Upper lobe of left lung (tissue), 6 donors: ENCODE measurements around the gene SLC1A7. TPM values are rescaled to one million over a fixed set of nuclear protein-coding genes. Genes with fewer than 3 reads are reported as not detected.

Source experiments
- ATAC-seq, 2 donors: fragments of 200-7000 bp; cut with Tn5 transposase; one replicate each; pipeline ENCODE4 v1.9.1; 2022; ENCODE audit warnings: mild to moderate bottlenecking in 2 of 2, moderate library complexity in 2 of 2; ENCODE audit not compliant: low FRiP score in 2 of 2
- DNase-seq, 2 donors: peaks; one replicate each; pipeline ENCODE4 v3.0.0-alpha.2; 2019 to 2020
- H3K27ac ChIP-seq, 4 donors: fragments of 200-600 bp; sonication (generic); one replicate each; pipeline ENCODE4 v1.5.1; 2016 to 2019
- H3K27me3 ChIP-seq, 4 donors: fragments of 200-600 bp; sonication (generic); one replicate each; pipeline ENCODE4 v1.5.1; 2017 to 2019
- H3K36me3 ChIP-seq, 4 donors: fragments of 200-600 bp; sonication (generic); one replicate each; pipeline ENCODE4 v1.5.1; 2016 to 2019
- H3K4me1 ChIP-seq, 4 donors: fragments of 200-600 bp; sonication (generic); one replicate each; pipeline ENCODE4 v1.5.1; 2018 to 2019
- H3K4me3 ChIP-seq, 4 donors: fragments of 200-600 bp; sonication (generic); one replicate each; pipeline ENCODE4 v1.5.1; 2017 to 2019; ENCODE audit warnings: mild to moderate bottlenecking in 2 of 4, moderate library complexity in 1 of 4
- H3K9me3 ChIP-seq, 4 donors: fragments of 200-600 bp; sonication (generic); one replicate each; pipeline ENCODE4 v1.5.1; 2018 to 2019
- EP300 ChIP-seq, 4 donors: sonication (generic); formaldehyde crosslinking; IDR thresholded peaks; one replicate each; pipeline ENCODE4 v1.5.1; 2017; ENCODE audit warnings: antibody characterized with exemption in 4 of 4, control low read depth in 2 of 4
- POLR2A ChIP-seq, 4 donors: fragments of 450-650 bp; IDR thresholded peaks; one replicate each; pipeline ENCODE4 v1.5.1; 2016 to 2017; ENCODE audit warnings: antibody characterized with exemption in 4 of 4, mild to moderate bottlenecking in 2 of 4
- POLR2AphosphoS5 ChIP-seq, 2 donors: sonication (generic); formaldehyde crosslinking; IDR thresholded peaks; one replicate each; pipeline ENCODE4 v1.5.1; 2017; ENCODE audit warnings: antibody characterized with exemption in 2 of 2
- WGBS, 2 donors: methylation state at CpG; one replicate each; pipeline ENCODE4 v1.1.5; 2017 to 2018; 5-methylcytosine and 5-hydroxymethylcytosine counted together
- total RNA-seq, 6 donors: library from RNA; depleted of rRNA in 4 of 6; stranded (reverse); fragments of >200 nt in 4 of 6; gene quantifications; one replicate each; pipeline versions ENCODE4 v1.1.0 to v1.2.1, GENCODE V29; 2016 to 2021
- TF ChIP-seq, protein P1 (sequence below), 6 experiments: fragments of 450-650 bp in 4 of 6; fragments of 200-600 bp in 2 of 6; sonication (generic) in 2 of 6; IDR thresholded peaks; one replicate each; pipeline ENCODE4 v1.5.1; 2016 to 2019; ENCODE audit warnings: antibody characterized with exemption in 6 of 6
- donor health status: DM: no; HTN: no; CAD: no; lungs with moderate emphysema.
- donor health status: DM: no; HTN: yes; CAD: no; lungs with severe emphysema.

SLC1A7 gene
- total RNA-seq, 6 donors from 2014 or later, result 0.37 to 1.3 (median 0.77) TPM; not detected in 2

DNA sequence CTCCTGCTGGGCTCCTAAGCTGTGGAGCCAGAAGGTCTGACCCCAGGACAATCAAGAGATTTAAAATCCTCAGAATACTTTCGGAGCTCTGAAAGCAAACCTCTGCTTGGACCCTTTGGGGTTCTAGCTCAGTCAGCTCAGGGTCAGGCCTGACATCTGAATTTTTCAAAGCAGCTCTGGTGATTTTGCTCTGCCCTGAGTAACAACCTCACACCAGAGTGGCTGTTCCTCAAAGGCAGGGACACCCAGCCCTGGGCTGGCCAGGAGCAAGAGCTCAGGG, 11.9 kb downstream of the SLC1A7 start:
- Histone ChIP-seq H3K36me3 (no peaks in the 10 kb centered on the region), H3K4me1 (peaks cover 3 to 14% (median 6%) of the 10 kb centered on the region in 4 donors), H3K4me3 (no peak overlapping the region), H3K9me3 (no peaks in the 10 kb centered on the region), H3K27me3 (no peaks in the 10 kb centered on the region), H3K27ac (no peak overlapping the region)
- no peak for ATAC-seq
- TF ChIP-seq POLR2AphosphoS5 (IDR thresholded peaks at IDR 0.05), result no peak
- TF ChIP-seq EP300 (IDR thresholded peaks at IDR 0.05), result no peak
- TF ChIP-seq, protein P1, sequence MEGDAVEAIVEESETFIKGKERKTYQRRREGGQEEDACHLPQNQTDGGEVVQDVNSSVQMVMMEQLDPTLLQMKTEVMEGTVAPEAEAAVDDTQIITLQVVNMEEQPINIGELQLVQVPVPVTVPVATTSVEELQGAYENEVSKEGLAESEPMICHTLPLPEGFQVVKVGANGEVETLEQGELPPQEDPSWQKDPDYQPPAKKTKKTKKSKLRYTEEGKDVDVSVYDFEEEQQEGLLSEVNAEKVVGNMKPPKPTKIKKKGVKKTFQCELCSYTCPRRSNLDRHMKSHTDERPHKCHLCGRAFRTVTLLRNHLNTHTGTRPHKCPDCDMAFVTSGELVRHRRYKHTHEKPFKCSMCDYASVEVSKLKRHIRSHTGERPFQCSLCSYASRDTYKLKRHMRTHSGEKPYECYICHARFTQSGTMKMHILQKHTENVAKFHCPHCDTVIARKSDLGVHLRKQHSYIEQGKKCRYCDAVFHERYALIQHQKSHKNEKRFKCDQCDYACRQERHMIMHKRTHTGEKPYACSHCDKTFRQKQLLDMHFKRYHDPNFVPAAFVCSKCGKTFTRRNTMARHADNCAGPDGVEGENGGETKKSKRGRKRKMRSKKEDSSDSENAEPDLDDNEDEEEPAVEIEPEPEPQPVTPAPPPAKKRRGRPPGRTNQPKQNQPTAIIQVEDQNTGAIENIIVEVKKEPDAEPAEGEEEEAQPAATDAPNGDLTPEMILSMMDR (IDR thresholded peaks at IDR 0.05), result no peak
- TF ChIP-seq POLR2A (IDR thresholded peaks at IDR 0.05), result no peak
- WGBS, 2 donors, result 80 to 92% methylated on average over 1 of the region's 1 CpG
- DNase-seq, result peak in 1 of 2 donors; percentile 3

DNA sequence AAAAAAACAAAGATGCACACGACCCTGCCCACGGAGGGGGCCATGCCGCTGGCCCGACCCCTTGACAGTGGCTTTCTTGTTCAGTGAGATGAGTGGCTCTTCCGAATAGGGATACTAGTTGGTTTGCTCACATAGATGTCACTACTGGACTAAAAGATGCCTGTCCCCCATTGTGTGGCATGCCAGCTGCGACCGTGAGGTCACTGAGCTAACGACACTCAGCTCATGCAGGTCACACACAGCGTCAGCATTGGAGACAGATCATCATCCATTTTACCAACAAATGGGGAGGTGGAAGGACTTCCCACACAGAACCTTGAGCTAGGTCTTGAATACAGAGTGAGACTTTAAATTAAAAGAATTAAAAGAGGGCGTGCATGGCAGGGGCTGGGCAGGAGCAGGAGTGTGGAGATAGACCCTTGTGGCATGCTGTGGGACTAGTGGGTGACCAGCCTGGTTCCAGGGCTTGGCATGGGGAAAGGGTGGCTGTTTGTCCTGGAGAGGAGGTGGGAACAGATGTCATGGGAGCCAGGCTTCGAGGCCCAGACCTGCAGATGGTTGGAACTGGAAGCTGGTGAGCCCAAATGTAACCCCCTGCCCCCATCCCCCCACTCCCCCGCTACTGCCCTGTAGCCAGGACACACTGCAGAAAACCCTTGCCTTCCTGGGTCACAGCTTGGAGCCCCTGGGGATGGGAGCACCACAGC, 12.4 kb downstream of the SLC1A7 start:
- no peak for TF ChIP-seq POLR2AphosphoS5 (IDR thresholded peaks at IDR 0.05)
- no peak for TF ChIP-seq POLR2A (IDR thresholded peaks at IDR 0.05)
- TF ChIP-seq, protein P1 (IDR thresholded peaks at IDR 0.05), result no peak
- no peak for TF ChIP-seq EP300 (IDR thresholded peaks at IDR 0.05)
- no peaks in the 10 kb centered on the region for H3K27me3 ChIP-seq
- no peaks in the 10 kb centered on the region for H3K9me3 ChIP-seq
- WGBS, 2 donors, result 77 to 80% methylated on average over 11 to 12 of the region's 12 CpGs
- no peak overlapping the region for H3K4me3 ChIP-seq
- ATAC-seq (no peak), DNase-seq (peak in 1 of 2 donors; percentile 3)
- H3K27ac ChIP-seq, result no peak overlapping the region
- peaks cover under 1 to 12% (median 2%) of the 10 kb centered on the region in 4 donors for H3K4me1 ChIP-seq
- H3K36me3 ChIP-seq, result no peaks in the 10 kb centered on the region

DNA sequence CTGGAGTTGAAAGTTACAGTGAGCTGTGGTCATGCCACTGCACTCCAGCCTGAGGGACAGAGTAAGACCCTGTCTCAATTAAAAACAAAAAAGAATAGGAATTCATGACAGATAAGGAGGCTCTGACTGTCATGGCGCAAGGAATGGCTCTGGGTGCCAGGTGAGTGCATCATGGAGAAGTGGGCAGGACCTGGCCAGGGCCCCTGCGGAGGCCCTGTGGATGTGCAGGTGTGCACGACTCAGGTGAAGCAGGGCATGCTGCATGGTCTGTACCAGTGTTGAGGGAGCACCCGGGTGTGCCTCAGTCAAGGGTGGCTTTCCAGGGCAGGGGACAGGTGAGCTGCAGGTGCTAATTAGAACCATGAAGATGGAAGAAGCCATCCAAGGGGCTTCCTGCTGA, 14.0 kb downstream of the SLC1A7 start:
- H3K27ac ChIP-seq, result no peak overlapping the region
- TF ChIP-seq, protein P1 (IDR thresholded peaks at IDR 0.05), result no peak
- no peak for TF ChIP-seq POLR2A (IDR thresholded peaks at IDR 0.05)
- TF ChIP-seq POLR2AphosphoS5 (IDR thresholded peaks at IDR 0.05), result no peak
- no peak for TF ChIP-seq EP300 (IDR thresholded peaks at IDR 0.05)
- no peak for DNase-seq
- H3K4me1 ChIP-seq, result peaks cover 0 to 9% (median under 1%) of the 10 kb centered on the region in 4 donors
- 90 to 94% methylated on average over 4 of the region's 4 CpGs for WGBS, 2 donors
- H3K27me3 ChIP-seq, result no peaks in the 10 kb centered on the region
- ATAC-seq, result no peak
- no peaks in the 10 kb centered on the region for H3K9me3 ChIP-seq
- H3K4me3 ChIP-seq, result no peak overlapping the region
- H3K36me3 ChIP-seq, result no peaks in the 10 kb centered on the region

DNA sequence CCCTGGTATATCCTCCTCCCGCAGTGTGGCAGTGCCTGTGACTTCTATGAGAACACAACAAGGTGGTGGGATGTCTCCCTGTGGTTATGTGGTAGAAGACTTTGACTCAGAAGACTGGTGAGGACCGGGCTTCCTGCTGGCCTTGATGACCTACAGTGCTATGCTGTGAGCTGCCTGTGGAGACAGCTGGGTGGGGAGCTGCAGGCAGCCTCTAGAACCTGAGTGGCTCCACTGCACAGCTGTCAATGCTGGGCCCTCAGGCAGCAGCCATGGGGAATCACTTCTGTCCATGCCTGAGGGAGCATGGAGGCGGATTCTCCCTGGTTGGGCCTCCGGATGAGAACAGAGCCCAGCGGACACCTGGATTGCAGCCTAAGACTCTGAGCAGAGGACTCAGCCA, 14.9 kb downstream of the SLC1A7 start:
- no peak overlapping the region for H3K4me3 ChIP-seq
- TF ChIP-seq EP300 (IDR thresholded peaks at IDR 0.05) (no peak), POLR2AphosphoS5 (IDR thresholded peaks at IDR 0.05) (no peak), POLR2A (IDR thresholded peaks at IDR 0.05) (no peak)
- TF ChIP-seq, protein P1 (IDR thresholded peaks at IDR 0.05), result no peak
- DNase-seq (no peak), ATAC-seq (no peak)
- H3K4me1 ChIP-seq, result peaks cover 0 to 13% (median 3%) of the 10 kb centered on the region in 4 donors
- no peaks in the 10 kb centered on the region for H3K9me3 ChIP-seq
- H3K36me3 ChIP-seq, result no peaks in the 10 kb centered on the region
- H3K27ac ChIP-seq, result no peak overlapping the region
- no peaks in the 10 kb centered on the region for H3K27me3 ChIP-seq
- WGBS, 2 donors, result 76 to 88% methylated on average over 2 to 5 of the region's 5 CpGs

DNA sequence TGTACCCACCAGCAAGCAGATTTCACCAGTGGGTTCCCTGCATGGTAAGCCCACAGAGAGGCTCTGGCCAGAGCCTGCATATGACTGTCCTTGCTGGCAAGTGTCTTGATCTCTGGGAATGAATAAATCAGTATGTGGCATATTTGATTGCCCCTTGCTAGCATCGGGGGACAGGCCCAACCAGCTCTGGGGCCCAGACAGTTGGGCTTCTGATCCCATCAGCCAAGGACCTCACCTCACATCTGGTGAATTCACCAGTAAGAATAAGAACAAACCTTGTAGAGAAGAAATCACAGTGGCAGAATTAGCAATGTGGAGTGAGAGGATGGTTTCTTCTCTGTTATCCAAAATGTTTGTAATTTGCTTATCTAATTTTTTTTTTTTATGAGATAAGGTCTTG, 15.9 kb downstream of the SLC1A7 start:
- ATAC-seq, result no peak
- 79 to 88% methylated on average over 1 of the region's 1 CpG for WGBS, 2 donors
- TF ChIP-seq, protein P1 (IDR thresholded peaks at IDR 0.05), result no peak
- TF ChIP-seq EP300 (IDR thresholded peaks at IDR 0.05) (no peak), POLR2AphosphoS5 (IDR thresholded peaks at IDR 0.05) (no peak), POLR2A (IDR thresholded peaks at IDR 0.05) (no peak)
- peaks cover 0 to 19% (median 3%) of the 10 kb centered on the region in 4 donors for H3K4me1 ChIP-seq
- no peak overlapping the region for H3K4me3 ChIP-seq
- H3K27ac ChIP-seq, result no peak overlapping the region
- no peaks in the 10 kb centered on the region for H3K27me3 ChIP-seq
- H3K9me3 ChIP-seq, result no peaks in the 10 kb centered on the region
- H3K36me3 ChIP-seq, result no peaks in the 10 kb centered on the region
- DNase-seq, result no peak
